Stimulated activated CD4-positive, alpha-beta T cell treated with anti-CD3 and anti-CD28 coated beads, Interleukin-4, amount 100 ng/mL, for 48 hours (primary cell): ENCODE results near the gene ABI1.
"Not testable (repeated sequence)": the region's sequence is repeated elsewhere in the genome, so short reads cannot be mapped to it uniquely, and the experiment has no call there.

Experiments used
- DNase-seq, 2 donors: peaks; one replicate each; pipeline ENCODE4 v3.0.0-alpha.2; 2020; ENCODE audit warnings: low read depth in 2 of 2

The ABI1 gene

GRCh38 chr10:26804418-26805393 lies 56.1 kb downstream of the ABI1 start:
- no peak for DNase-seq

DNA sequence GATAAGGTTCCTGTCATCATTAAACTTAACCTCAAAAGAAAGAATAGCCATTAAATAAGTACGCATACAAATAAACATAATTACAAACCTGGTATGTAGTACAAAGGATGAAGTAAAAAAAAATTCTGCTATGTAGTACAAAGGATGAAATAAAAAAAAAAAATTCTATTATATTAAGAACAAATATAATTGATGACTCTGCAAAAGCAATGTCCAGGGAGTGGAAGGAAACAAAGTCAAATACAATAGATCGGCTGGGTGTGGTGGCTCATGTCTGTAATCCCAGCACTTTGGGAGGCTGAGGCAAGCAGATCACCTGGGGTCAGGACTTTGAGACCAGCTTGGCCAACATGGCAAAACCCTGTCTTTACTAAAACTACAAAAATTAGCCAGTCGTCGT lies 56.9 kb downstream of the ABI1 start:
- DNase-seq, result no peak

DNA sequence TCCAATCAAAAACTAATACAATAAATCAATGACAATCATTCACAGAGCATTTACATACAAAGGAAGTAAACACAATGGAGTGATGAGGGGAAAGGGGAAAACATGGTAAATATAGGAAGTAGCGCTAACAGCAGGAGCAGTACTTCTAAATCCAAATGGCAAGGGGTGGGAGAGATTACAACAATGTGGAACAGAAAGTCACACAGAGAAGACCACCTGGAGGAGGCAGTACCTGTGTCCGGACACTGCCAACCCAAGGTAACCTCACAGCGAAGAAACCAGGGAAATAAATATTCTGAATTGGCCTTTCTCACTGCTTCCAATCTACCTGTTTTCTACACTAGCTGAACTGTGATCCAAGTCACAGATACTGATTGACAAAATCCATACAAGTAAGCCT lies 58.2 kb downstream of the ABI1 start:
- DNase-seq, result no peak

GRCh38 chr10:26801831-26802230 lies 58.9 kb downstream of the ABI1 start:
- no peak for DNase-seq

DNA sequence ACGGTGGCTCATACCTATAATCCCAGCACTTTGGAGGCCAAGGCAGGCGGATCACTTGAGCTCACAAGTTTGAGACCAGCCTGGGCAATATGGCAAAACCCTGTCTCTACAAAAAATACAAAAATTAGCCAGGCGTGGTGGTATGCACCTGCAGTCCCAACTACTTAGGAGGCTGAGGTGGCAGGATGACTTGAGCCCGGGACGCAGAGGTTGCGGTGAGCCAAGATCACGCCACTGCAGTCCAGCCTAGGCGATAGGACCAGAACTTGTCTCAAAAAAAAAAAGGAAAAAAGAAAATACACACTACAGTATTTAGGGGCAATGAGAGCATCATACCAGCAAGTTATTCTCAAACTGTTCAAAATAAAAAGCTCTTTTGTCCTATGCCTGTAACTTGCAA lies 59.5 kb downstream of the ABI1 start:
- no peak for DNase-seq

- no peak for DNase-seq
These were observed 60.3 kb downstream of the ABI1 start for GRCh38 chr10:26800468-26800867.

GRCh38 chr10:26799342-26799741 lies 61.4 kb downstream of the ABI1 start:
- DNase-seq, result no peak

DNA sequence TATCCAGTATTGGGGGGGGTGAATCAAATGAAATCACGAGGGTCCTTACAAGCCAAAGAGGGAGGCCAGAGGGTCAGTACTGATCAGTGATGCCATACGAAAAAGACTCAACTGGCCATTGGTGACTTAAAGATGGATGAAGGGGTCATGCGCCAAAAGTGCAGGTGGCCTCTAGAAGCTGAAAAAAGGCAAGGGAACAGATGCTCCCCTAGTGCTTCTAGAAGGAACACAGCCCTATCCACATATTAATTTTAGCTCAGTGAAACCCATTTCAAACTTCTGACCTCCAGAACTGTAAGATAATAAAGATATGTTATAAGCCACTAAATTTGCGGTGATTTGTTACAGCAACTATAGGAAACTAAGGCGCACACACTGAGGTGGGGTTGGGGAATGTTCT lies 62.5 kb downstream of the ABI1 start:
- DNase-seq, result no peak

GRCh38 chr10:26797340-26797739 lies 63.4 kb downstream of the ABI1 start:
- no peak for DNase-seq

GRCh38 chr10:26792758-26793495 lies 67.8 kb downstream of the ABI1 start:
- no peak for DNase-seq

DNA sequence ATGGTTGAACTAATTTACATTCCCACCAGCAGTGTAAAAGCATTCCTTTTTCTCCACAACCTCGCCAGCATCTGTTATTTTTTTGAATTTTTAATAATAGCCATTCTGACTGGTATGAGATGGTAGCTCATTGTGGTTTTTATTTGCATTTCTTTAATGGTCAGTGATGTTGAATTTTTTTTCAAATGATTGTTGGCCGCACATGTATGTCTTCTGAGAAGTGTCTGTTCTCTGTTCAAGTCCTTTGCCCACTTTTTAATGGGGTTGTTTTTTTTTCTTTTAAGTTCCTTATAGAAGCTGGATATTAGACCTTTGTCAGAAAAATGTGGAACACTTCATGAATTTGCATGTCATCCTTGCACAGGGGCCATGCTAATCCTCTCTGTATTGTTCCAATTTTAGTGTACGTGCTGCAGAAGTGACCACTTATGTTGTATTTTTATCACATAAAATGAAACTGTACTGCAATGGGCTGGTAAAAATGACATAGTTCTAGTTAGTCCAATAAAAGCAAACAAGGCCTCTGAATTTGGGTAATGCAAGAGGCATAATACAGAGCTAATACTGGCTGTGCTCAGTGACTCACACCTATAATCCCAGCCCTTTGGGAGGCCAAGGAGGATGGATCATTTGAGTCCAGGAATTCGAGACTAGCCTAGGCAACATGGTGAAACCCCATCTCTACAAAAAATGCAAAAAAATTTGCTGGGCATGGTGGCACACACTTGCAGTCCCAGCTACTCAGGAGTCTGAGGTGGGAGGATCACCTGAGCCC lies 70.3 kb downstream of the ABI1 start:
- DNase-seq, result no peak

DNA sequence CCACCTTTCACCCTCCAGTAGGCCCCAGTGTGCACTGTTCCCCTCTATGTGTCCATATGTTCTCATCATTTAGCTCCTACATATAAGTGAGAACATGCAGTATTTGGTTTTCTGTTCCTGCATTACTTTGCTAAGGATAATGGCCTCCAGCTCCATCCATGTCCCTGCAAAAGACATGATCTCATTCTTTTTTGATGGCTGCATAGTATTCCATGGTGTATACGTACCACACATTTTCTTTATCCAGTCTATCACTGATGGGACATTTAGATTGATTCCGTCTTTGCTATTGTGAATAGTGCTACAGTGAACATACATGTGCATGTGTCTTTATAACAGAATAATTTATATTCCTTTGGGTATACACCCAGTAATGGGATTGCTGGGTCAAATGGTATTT lies 71.0 kb downstream of the ABI1 start:
- not testable (repeated sequence) for DNase-seq

DNA sequence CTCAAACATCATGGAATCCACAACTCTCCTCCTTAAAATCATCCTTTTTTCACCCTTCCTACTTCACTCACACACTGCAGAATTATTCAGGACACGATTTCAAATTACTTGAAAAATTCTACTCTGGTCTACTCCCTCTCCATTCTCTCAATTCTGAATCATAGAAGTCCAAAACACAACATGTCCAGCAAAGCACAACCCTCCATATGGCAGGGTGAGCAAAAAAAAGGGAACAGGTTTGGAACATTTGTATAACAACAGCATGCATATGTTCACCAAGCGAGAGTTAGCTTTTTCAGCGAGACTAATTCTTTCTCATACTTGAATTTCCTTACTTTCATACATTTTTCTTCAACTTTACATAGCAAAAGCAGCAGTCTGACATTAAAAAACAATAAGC lies 73.4 kb downstream of the ABI1 start:
- no peak for DNase-seq

GRCh38 chr10:26781797-26782196 lies 79.0 kb downstream of the ABI1 start:
- DNase-seq, result no peak

DNA sequence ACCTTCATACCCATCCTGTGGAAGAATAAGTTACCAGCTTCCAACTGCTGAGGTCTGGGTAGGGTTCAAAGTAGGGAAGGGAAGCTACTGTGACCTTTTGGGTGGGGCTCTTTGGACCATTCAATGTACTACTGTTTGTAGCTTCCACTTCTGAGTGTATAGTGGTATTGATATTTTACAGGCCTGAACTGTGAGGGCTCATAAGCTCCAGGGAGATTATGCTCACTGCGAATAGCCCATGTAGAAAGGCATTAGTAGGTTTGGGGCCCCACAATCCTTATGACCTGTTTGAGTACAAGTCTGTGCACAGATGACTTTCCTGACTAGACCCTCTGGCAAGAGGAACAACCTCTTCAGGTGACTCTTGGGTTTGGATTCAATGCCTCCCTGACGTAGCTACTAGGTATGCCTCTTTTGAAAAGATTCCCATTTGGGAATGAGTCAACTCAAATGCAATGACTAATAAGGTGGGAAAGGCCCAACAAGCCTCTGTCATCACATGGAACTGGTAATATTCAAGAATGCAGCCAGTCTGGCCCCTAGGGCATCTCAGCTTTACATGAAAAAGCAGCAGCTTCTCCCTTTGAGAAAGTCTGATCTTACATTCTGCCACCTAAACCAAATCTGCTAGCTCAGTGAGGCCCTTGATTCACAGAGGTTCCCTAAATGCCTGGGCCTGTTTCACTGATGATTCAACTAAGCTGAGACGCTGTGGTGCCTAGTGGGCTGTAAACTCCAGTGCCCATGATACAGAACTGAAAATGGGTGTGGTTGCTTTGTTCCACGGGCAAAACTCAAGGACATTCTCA lies 79.8 kb downstream of the ABI1 start:
- peak in 1 of 2 donors; percentile 11 for DNase-seq

- no peak for DNase-seq
These were observed 80.5 kb downstream of the ABI1 start for GRCh38 chr10:26780106-26780792.

DNA sequence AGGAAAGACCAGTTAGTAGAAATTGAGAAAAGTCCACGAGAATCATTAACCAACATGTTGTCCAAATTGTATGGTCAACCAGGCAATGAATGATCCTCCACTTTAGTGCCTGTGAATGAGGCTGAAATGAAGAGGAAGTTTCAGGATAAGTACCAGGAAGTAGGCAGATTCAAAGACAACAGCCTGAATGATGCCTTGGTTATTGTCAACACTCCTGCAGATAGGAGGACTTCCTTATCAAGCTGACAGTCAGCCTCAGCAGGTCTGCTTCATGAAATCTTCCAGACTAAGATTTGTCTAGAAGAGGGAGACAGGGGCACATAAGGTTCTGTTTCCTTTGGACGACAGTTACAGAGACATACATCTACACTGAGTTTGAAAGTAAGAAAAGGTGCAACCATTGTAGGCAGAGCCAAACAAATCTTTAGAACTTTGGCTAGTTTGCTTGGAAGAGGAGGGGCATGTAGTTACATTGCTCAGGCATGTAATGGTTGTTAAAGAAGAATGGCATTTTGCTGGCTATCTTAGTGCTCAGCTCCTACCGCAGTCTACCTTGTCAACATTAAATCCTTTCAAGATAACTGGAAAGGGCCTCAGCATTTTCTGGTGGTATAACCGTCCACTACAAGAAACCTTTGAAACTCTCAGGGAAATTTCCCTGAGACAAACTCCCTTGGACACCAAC lies 81.4 kb downstream of the ABI1 start:
- no peak for DNase-seq

- no peak for DNase-seq
These were observed 83.1 kb downstream of the ABI1 start for GRCh38 chr10:26777686-26778085.

GRCh38 chr10:26776258-26776657 lies 84.5 kb downstream of the ABI1 start:
- DNase-seq, result no peak

- no peak for DNase-seq
These were observed 87.1 kb downstream of the ABI1 start for GRCh38 chr10:26773633-26774032.
